Retina (tissue), 1 donor: ENCODE measurements around the gene SPTBN1.

ENCODE experiments used
- DNase-seq: peaks from one replicate; pipeline ENCODE4 v3.0.0-alpha.2; 2016

The SPTBN1 gene

GRCh38 chr2:54577944-54578647, 122.0 kb downstream of the SPTBN1 start:
- no peak for DNase-seq

- DNase-seq, result no peak
Measured at GRCh38 chr2:54578648-54579045, 122.5 kb downstream of the SPTBN1 start.

GRCh38 chr2:54579061-54579681, 123.0 kb downstream of the SPTBN1 start:
- no peak for DNase-seq

GRCh38 chr2:54579682-54580620, 123.8 kb downstream of the SPTBN1 start:
- no peak for DNase-seq

GRCh38 chr2:54581326-54582039, 125.4 kb downstream of the SPTBN1 start:
- DNase-seq, result peak; percentile 54

GRCh38 chr2:54582987-54583386, 126.9 kb downstream of the SPTBN1 start:
- no peak for DNase-seq

- DNase-seq, result no peak
Measured at GRCh38 chr2:54584598-54584997, 128.5 kb downstream of the SPTBN1 start.

GRCh38 chr2:54585136-54585733, 129.1 kb downstream of the SPTBN1 start:
- DNase-seq, result no peak

GRCh38 chr2:54586062-54586461, 129.9 kb downstream of the SPTBN1 start:
- no peak for DNase-seq

- DNase-seq, result no peak
Measured at GRCh38 chr2:54586494-54586893, 130.4 kb downstream of the SPTBN1 start.

- DNase-seq, result no peak
Measured at GRCh38 chr2:54587171-54588016, 131.3 kb downstream of the SPTBN1 start.

GRCh38 chr2:54588244-54588899, 132.2 kb downstream of the SPTBN1 start:
- DNase-seq, result no peak

- no peak for DNase-seq
Measured at GRCh38 chr2:54589038-54589339, 132.9 kb downstream of the SPTBN1 start.

- no peak for DNase-seq
Measured at GRCh38 chr2:54589340-54590215, 133.5 kb downstream of the SPTBN1 start.

GRCh38 chr2:54590216-54591120, 134.3 kb downstream of the SPTBN1 start:
- no peak for DNase-seq

GRCh38 chr2:54591551-54591950, 135.4 kb downstream of the SPTBN1 start:
- DNase-seq, result no peak

- no peak for DNase-seq
Measured at GRCh38 chr2:54593249-54593648, 137.1 kb downstream of the SPTBN1 start.

GRCh38 chr2:54594048-54594447, 137.9 kb downstream of the SPTBN1 start:
- DNase-seq, result no peak
